OCI-M1 (cell line): ENCODE measurements around the gene FGFRL1.
A peak's percentile ranks its signal among the peaks of the same experiment; 100 is the strongest.
"Not testable (repeated sequence)": the region's sequence is repeated elsewhere in the genome, so short reads cannot be mapped to it uniquely, and the experiment has no call there.

ENCODE experiments used
- DNase-seq: peaks from one replicate; lab custom pipeline; 2025; lab: John Stamatoyannopoulos, UW

Gene FGFRL1

GRCh38 chr4:1051472-1051871, 40.0 kb downstream of the FGFRL1 start:
- DNase-seq = no peak

GRCh38 chr4:1052231-1052671, 40.8 kb downstream of the FGFRL1 start:
- no peak for DNase-seq

DNA sequence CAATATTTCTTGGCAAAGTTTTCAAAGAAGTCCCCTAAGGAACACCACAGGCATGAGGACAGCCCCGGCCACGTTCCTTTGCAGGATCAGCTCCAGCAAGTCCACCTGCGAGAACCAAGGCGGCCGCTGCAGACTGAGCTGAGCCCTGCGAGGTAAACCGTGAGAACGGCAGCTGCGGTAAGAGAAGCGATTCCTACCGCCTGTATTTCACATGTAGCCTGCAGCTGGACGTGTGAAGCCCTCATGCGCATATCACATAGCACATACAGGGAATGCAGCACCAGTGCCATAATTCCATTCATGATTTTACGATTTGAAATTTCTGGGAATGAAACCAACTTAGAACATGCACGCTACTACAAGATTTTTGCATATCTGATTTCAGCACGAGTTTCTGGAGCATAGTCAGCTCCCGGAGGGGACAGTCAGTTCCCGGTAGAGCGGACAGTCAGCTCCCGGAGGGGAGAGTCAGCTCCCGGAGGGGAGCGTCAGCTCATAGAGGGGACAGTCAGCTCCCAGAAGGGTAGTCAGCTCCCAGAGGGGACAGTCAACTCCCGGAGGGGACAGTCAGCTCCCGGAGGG, 41.7 kb downstream of the FGFRL1 start:
- DNase-seq = no peak

DNA sequence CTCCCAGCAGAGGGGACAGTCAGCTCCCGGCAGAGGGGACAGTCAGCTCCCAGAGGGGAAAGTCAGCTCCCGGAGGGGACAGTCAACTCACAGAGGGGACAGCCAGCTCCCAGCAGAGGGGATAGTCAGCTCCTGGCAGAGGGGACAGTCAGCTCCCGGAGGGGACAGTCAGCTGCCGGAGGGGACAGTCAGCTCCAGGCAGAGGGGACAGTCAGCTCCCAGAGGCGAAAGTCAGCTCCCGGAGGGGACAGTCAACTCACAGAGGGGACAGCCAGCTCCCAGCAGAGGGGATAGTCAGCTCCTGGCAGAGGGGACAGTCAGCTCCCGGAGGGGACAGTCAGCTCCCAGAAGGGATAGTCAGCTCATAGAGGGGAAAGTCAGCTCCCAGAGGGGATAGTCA, 42.5 kb downstream of the FGFRL1 start:
- DNase-seq = not testable (repeated sequence)

DNA sequence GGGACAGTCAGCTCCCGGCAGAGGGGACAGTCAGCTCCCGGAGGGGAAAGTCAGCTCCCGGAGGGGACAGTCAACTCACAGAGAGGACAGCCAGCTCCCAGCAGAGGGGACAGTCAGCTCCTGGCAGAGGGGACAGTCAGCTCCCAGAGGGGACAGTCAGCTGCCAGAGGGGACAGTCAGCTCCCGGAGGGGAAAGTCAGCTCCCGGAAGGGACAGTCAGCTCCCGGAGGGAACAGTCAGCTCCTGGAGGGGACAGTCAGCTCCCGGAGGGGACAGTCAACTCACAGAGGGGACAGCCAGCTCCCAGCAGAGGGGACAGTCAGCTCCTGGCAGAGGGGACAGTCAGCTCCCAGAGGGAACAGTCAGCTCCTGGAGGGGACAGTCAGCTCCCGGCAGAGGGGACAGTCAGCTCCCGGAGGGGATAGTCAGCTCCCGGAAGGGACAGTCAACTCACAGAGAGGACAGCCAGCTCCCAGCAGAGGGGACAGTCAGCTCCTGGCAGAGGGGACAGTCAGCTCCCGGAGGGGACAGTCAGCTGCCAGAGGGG, 43.3 kb downstream of the FGFRL1 start:
- not testable (repeated sequence) for DNase-seq

GRCh38 chr4:1055243-1055701, 43.8 kb downstream of the FGFRL1 start:
- DNase-seq = not testable (repeated sequence)

DNA sequence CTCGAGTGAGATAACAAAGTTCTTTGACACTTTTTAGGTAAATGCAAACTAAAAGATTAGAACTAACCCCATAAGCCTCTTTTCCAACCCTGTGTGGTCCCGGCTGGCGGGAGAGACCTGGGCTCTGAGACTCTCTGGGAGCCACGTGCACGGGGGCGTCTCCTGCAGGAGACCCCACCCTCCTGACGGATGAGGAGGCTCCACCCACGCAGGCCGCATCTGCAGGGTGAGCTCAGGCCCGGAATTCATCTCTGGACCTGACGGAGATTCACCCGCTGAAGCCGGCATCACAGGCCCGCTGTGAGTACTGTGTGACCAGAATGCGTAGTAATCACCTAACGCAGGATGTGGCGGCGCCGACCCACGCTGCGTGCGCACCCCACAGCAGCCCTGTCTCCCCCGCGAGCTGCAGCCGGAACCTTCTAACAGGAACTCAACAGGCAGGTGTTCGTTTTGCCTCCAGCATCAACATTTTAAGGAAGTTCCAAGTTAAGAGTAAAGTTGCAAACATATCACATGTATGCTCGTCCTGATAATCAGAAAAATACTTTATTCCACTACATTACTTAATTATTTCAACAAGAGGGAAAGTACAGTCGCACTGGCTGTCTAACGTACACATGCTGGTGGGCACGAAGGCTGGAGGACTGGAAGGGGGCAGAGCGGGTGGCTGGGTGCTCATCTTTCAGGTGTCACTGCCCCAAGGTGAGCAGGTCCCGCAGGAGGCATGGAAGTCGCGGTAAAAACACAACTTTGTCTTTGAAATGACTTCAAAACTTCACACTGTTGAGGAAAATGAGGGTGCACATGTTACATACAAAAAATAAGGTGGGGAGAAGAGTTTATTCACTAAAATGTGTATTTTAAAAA, 44.5 kb downstream of the FGFRL1 start:
- DNase-seq = no peak

DNA sequence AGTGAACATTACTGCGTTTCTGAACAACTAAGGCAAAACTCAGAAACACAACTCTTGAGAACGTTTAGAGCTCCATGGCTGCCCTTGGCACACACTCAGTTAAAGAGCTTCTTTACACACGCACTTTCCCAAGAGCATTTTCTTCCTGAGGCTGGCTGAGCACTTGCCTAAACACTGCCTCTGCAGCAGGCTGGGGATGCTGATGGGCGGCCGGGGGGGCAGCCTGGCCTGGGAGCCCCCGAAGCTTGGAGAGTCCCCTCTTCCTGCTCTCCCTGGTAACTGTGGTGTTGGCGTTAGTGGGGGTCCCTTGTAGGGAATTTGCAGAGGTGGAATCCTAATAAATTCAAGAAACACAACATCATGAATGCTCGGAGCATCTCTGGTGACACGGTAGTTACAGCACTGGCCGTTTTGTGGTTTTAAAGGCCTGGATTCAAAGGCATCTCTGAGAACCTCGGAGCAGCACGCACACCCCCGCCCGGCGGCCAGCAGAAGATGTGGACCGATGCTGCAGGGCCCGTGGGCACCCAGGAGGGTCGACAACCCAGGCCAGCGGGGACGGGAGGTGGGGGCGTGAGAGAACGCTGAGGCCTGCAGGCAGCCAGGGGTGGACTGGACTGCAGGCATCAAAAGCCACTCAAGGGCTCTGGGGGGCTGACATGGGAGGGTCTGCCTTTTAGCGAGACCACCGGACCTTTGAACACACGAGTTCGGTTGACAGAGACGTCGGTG, 45.4 kb downstream of the FGFRL1 start:
- DNase-seq = no peak

DNA sequence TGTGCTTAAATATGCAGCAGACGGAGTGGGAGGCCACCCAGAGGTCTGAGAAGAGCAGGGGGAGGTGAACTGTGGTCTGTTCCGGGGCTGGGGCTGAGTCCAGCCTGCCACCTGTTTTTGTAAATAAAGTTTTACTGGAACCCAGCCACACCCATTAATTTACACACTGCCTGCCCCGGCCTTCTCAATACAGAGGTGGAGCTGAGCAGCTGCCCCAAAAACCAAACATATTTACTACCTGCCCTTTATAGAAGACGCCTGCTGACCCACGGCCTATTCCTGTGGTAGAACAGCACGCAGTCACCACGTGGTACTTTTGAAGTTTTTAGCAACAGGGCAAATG, 45.9 kb downstream of the FGFRL1 start:
- no peak for DNase-seq

GRCh38 chr4:1058198-1058996, 47.0 kb downstream of the FGFRL1 start:
- no peak for DNase-seq

DNA sequence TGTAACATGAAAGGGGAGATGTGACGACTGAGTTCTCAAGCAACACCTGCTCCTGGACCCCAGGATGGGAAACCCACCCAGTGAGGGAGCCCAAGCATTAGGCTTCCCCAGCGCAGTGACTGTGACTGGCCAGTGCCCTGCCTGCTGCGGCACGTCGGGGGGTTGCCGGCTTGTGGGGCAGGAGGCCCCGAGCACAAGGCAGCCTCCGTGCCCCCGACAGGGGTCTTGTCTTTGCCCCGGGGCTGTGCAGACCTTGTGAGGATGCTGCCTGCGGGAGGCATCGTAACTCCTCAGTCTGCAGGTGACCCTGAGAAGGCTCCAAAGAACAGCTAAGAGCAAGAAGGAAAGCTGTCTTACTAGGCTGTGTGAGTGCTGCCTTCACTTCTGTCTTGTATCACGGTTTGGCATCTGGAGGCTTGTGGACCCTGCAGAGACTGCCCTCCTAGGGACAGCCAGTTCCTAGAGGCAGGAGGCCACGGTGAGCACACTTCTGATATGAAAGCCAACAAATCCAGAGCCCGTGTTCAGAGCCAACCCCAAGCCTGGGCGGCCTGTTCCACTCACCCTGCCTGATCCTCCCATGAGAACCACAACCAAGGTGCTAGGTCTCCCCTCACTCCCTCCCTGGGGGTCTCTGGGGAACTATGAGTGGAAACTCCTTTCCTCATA, 47.7 kb downstream of the FGFRL1 start:
- no peak for DNase-seq

GRCh38 chr4:1060121-1060520, 48.7 kb downstream of the FGFRL1 start:
- DNase-seq = no peak

DNA sequence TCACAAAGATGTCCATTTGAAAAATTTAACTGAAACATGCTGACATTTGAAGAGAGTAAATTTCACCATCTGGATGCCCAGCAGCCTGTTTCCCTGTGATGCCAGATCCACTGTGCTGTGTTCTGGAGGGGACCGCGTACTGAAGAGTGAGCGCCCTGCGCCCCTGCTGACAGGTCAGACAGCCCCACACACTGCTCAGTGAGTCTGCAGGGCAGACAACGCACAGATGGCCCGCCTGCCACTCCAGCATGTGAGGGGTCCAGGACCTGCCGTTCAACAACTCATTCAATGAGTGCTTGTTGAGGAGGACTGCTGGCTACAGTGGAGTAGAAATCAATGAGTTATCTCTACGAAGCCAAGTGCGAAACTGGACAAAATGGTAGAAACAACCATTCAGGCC, 49.2 kb downstream of the FGFRL1 start:
- no peak for DNase-seq

DNA sequence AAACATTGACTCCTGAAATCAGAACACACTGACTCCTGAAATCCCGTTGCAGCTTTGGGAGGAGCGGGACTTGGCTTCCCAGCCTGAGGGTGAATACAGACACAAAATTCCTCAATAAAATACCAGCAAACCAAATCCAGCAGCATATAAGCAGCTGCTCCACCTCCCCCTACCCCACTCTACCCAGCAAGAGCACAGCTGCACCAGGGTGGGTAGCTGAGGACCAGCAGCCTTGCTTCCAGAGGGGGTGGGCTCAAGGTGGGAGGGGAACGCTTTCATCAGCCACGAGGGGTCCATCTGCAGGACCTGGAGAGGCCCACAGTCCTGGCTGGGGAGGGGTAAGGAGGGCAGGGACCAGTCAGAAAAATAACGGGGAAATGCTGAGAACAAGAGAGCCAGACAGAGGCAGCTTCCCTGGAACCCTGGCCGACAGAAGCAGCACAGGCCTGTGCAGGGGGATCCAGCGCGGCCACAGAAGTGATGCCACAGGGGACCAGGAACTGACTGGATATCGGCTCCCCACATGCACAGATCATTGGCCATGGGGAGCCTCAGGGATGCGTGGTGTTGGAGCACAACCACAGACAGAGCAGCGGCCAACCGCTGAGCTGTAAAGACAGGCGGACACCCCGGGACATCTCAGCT, 49.8 kb downstream of the FGFRL1 start:
- no peak for DNase-seq

DNA sequence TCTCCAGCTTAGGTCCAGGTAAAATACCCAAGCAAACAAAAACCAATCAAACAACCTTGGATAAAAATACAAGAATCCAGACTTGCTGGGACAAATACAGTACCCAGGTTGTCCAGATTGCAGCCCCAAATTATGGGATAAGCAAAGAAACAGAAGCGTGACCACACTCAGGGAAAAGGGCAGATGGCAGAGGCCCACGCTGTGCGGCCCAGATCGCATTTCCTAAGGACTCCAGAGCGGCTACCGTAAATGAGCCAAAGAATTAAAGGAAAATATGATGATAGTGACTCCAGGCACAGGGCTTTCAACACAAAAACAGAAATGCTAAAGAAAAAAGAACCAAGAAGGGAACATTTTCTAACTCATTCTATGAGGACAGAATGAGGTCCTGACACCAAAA, 50.3 kb downstream of the FGFRL1 start:
- DNase-seq = no peak

DNA sequence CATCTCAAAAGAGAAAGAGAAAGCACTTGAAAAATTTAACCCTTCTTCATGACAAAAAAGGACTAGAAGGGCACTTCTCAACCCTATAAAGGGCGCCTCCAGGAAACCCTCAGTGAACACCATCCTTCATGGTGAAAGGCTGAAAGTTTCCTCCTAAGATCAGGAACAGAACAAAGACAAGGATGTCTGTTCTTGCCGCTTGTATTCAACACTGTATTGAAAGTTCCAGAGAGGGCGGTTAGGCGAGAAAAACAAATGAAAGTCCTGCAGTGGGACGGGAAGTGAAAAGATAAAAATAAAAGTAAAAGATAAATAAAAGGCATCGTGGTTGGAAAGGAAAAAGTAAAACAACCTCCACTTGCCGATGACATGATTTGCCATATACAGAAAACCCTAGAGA, 51.0 kb downstream of the FGFRL1 start:
- no peak for DNase-seq

DNA sequence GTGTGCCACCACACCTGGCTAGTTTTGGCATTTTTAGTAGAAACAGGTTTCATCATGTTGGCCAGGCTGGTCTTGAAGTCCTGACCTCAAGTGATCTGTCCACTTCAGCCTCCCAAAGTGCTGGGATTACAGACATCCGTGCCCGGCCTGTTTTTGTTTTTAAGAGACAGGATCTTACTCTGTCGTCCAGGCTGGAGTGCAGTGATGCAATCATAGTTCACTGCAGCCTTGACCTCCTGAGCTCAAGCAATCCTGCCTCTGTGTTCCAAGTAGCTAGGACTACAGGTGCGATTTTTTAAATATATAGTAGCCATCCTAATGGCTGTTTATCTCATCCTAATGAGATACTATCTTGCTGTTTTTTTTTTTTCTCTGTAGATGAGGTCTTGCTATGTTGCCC, 54.3 kb downstream of the FGFRL1 start:
- no peak for DNase-seq

- DNase-seq = no peak
Observed at GRCh38 chr4:1069394-1069793, 58.0 kb downstream of the FGFRL1 start.

GRCh38 chr4:1072830-1073446, 61.5 kb downstream of the FGFRL1 start:
- DNase-seq = peak; percentile 81

DNA sequence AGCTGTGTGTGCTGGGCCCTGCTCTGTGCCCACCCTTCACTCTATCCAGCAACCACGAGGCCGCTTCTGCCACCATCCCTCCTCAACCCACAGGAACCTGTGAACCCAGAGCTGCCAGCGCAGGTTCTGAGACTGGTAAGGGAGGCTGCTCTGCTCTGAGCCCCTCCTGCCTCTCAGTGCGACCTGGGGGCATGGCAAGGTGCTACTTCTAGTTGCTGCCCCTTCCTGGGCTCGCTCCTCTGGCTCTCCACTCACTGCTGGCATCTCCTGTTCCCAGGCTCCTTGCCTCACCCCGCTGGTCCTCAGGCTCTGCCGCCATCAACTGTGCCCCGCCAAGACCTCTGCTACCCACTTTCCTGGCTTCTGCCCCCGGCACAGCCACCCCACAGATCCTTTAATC, 62.7 kb downstream of the FGFRL1 start:
- DNase-seq = no peak
